Measurements from ENCODE around the gene NDOR1.

- TF ChIP-seq CTCF (IDR thresholded peaks at IDR 0.05) (no peak), POLR2A (IDR thresholded peaks at IDR 0.05) (no peak)
Observed at GRCh38 chr9:137201205-137201868, 4.2 kb upstream of the NDOR1 start.
